Measurements from ENCODE around the gene SWAP70.

Gene SWAP70

GRCh38 chr11:9732453-9732852 lies 68.6 kb downstream of the SWAP70 start:
- H3K4me3 ChIP-seq (ENCODE audit: low read length, poor library complexity, severe bottlenecking), result no peak overlapping the region
- H3F3A ChIP-seq (ENCODE audit: low read depth), result no peaks in the 10 kb centered on the region
- H3K4me1 ChIP-seq (ENCODE audit: insufficient read depth, low read length, poor library complexity, severe bottlenecking), result no peaks in the 10 kb centered on the region
- peaks cover 4% of the 10 kb centered on the region; the same call in 1 of the 2 replicates for H3K9me3 ChIP-seq (ENCODE audit: insufficient read depth, low read depth, low read length)
- no peaks in the 10 kb centered on the region for H3K27me3 ChIP-seq (ENCODE audit: insufficient read depth, low read length, poor library complexity, severe bottlenecking)
- no peaks in the 10 kb centered on the region for H4K20me1 ChIP-seq (ENCODE audit: insufficient read depth, low read length, poor library complexity, severe bottlenecking)
- no peaks in the 10 kb centered on the region for H3K79me2 ChIP-seq (ENCODE audit: insufficient read depth, low read length)
- TF ChIP-seq, protein P1, sequence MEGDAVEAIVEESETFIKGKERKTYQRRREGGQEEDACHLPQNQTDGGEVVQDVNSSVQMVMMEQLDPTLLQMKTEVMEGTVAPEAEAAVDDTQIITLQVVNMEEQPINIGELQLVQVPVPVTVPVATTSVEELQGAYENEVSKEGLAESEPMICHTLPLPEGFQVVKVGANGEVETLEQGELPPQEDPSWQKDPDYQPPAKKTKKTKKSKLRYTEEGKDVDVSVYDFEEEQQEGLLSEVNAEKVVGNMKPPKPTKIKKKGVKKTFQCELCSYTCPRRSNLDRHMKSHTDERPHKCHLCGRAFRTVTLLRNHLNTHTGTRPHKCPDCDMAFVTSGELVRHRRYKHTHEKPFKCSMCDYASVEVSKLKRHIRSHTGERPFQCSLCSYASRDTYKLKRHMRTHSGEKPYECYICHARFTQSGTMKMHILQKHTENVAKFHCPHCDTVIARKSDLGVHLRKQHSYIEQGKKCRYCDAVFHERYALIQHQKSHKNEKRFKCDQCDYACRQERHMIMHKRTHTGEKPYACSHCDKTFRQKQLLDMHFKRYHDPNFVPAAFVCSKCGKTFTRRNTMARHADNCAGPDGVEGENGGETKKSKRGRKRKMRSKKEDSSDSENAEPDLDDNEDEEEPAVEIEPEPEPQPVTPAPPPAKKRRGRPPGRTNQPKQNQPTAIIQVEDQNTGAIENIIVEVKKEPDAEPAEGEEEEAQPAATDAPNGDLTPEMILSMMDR (conservative IDR thresholded peaks at IDR 0.05; ENCODE audit: low read length), result no peak
- TF ChIP-seq EZH2phosphoT487 (IDR thresholded peaks at IDR 0.05; ENCODE audit: borderline replicate concordance), result no peak
- H3K4me2 ChIP-seq (ENCODE audit: low read depth, low read length, poor library complexity, severe bottlenecking), result no peak overlapping the region
- H3K9ac ChIP-seq (ENCODE audit: low read depth, low read length, poor library complexity, severe bottlenecking), result no peak overlapping the region
- H3K36me3 ChIP-seq (ENCODE audit: insufficient read depth, low read length), result peaks cover 34% of the 10 kb centered on the region; the same call in 1 of the 2 replicates
- no peaks in the 10 kb centered on the region for H3K9me2 ChIP-seq (replicated peaks; ENCODE audit: low read depth, low read length)
- no peak overlapping the region for H2AFZ ChIP-seq (ENCODE audit: low read length)

DNA sequence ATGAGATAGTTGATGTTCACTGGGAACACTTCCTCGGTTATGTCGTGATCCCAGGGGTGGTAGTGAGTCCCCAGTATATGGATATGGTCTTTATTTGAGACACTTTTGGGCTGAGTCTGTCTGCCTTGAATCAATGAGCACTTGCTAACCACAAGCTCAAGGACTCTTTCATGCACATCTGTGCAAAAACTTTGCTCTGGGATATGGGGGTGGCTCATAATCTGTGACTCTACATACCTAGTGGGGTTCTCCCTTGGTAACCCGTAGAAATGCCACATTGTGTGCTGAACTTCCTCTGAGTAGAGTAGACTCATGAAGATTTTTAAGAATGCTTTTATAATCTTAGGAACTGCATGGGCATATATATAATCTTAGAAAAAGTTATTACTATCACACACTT lies 69.3 kb downstream of the SWAP70 start:
- Histone ChIP-seq H3K9me2 (replicated peaks; ENCODE audit: low read depth, low read length) (no peaks in the 10 kb centered on the region), H3K4me1 (ENCODE audit: insufficient read depth, low read length, poor library complexity, severe bottlenecking) (no peaks in the 10 kb centered on the region), H3K4me2 (ENCODE audit: low read depth, low read length, poor library complexity, severe bottlenecking) (no peak overlapping the region), H3K9me3 (ENCODE audit: insufficient read depth, low read depth, low read length) (peaks cover 4% of the 10 kb centered on the region; the same call in 1 of the 2 replicates), H4K20me1 (ENCODE audit: insufficient read depth, low read length, poor library complexity, severe bottlenecking) (no peaks in the 10 kb centered on the region), H3K27me3 (ENCODE audit: insufficient read depth, low read length, poor library complexity, severe bottlenecking) (no peaks in the 10 kb centered on the region), H2AFZ (ENCODE audit: low read length) (no peak overlapping the region), H3K79me2 (ENCODE audit: insufficient read depth, low read length) (no peaks in the 10 kb centered on the region), H3K9ac (ENCODE audit: low read depth, low read length, poor library complexity, severe bottlenecking) (no peak overlapping the region), H3K4me3 (ENCODE audit: low read length, poor library complexity, severe bottlenecking) (no peak overlapping the region), H3F3A (ENCODE audit: low read depth) (no peaks in the 10 kb centered on the region), H3K36me3 (ENCODE audit: insufficient read depth, low read length) (peaks cover 37% of the 10 kb centered on the region; the same call in 1 of the 2 replicates)
- TF ChIP-seq, protein P1 (conservative IDR thresholded peaks at IDR 0.05; ENCODE audit: low read length), result no peak
- TF ChIP-seq EZH2phosphoT487 (IDR thresholded peaks at IDR 0.05; ENCODE audit: borderline replicate concordance), result no peak

- Histone ChIP-seq H3K27me3 (ENCODE audit: insufficient read depth, low read length, poor library complexity, severe bottlenecking) (no peaks in the 10 kb centered on the region), H3K4me2 (ENCODE audit: low read depth, low read length, poor library complexity, severe bottlenecking) (no peak overlapping the region), H3K79me2 (ENCODE audit: insufficient read depth, low read length) (no peaks in the 10 kb centered on the region), H3K4me1 (ENCODE audit: insufficient read depth, low read length, poor library complexity, severe bottlenecking) (peaks cover 10% of the 10 kb centered on the region), H3K4me3 (ENCODE audit: low read length, poor library complexity, severe bottlenecking) (no peak overlapping the region), H2AFZ (ENCODE audit: low read length) (no peak overlapping the region), H3K9ac (ENCODE audit: low read depth, low read length, poor library complexity, severe bottlenecking) (no peak overlapping the region), H4K20me1 (ENCODE audit: insufficient read depth, low read length, poor library complexity, severe bottlenecking) (no peaks in the 10 kb centered on the region), H3K9me3 (ENCODE audit: insufficient read depth, low read depth, low read length) (peaks cover 4% of the 10 kb centered on the region; the same call in 1 of the 2 replicates), H3K9me2 (replicated peaks; ENCODE audit: low read depth, low read length) (no peaks in the 10 kb centered on the region), H3F3A (ENCODE audit: low read depth) (no peaks in the 10 kb centered on the region), H3K36me3 (ENCODE audit: insufficient read depth, low read length) (peaks cover 47% of the 10 kb centered on the region; the same call in 1 of the 2 replicates)
- TF ChIP-seq, protein P1 (conservative IDR thresholded peaks at IDR 0.05; ENCODE audit: low read length), result no peak
- no peak for TF ChIP-seq EZH2phosphoT487 (IDR thresholded peaks at IDR 0.05; ENCODE audit: borderline replicate concordance)
These were observed 71.4 kb downstream of the SWAP70 start for GRCh38 chr11:9735236-9735635.
